GM18870 (cell line): Measurements from ENCODE around the gene UBE3C.
"Not testable (repeated sequence)": the region's sequence is repeated elsewhere in the genome, so short reads cannot be mapped to it uniquely, and the experiment has no call there.

Source experiments
- ATAC-seq: cut with Tn5 transposase; IDR thresholded peaks from one replicate; pipeline ENCODE4 v1.9.1; 2021; ENCODE audit warnings: moderate library complexity; ENCODE audit not compliant: unreplicated experiment

UBE3C gene

GRCh38 chr7:157138424-157139110, at the start of gene UBE3C:
UBE3C (plus strand) TSS chr7:157138926; CDS start chr7:157139273, 347 bp downstream.
- ATAC-seq, result peak; percentile 56

DNA sequence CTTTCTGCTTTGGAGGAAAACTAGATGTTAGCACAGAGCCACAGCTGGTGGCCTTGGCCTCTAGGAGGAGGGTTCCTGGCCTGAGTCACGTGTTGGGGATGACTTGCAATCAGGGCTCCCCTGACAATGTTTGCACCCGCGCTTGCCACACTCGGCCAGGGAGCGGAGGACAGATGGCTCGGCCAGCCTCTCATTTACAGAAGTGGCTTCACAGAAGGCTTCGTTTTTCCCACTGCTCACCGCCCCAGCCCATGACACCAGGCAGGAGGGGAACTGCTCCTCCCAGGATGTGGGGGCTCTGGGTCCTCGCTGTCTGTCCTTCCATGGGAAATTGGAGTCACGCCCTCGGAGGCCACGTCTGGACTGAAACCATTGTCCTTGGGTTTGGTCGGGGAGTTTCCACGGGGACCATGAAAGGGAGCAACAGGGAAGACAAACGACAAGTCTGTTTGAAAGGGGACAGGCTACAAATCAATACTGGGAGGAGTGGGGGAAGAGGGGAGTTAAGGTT, 49.6 kb upstream of the UBE3C start:
- ATAC-seq, result no peak

DNA sequence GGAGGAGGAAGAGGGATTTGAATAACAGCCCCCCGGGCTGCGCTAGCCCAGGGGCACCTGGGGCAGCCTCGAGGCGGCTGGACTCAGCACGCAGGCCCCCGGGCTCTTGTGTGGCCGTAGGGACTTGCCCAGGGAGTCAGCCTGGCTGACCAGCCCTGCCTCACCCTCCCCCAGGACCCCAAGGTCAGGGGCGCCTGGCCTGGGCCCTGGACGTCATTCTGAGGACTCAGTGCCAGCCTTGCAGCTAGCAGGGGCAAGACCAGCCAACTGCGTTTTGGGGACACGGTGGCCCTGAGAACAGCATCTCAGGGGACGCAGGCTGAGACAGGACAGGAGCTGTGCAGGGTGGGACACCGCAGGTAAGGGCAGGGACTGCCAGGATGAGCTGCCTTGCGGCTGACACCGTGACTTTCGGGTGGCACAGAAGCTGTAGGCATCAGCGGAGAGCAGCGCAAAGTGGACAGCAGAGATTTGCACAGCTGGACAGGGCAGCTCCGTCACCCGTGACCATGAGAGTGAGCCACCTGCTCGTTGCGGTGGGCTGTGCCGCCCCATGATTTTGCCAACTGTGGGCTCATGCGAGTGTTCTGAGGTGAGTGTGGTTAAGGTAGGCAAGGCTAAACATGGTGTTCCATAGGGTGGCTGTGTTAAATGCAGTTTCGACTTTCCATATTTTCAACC, 48.1 kb upstream of the UBE3C start:
- no peak for ATAC-seq

DNA sequence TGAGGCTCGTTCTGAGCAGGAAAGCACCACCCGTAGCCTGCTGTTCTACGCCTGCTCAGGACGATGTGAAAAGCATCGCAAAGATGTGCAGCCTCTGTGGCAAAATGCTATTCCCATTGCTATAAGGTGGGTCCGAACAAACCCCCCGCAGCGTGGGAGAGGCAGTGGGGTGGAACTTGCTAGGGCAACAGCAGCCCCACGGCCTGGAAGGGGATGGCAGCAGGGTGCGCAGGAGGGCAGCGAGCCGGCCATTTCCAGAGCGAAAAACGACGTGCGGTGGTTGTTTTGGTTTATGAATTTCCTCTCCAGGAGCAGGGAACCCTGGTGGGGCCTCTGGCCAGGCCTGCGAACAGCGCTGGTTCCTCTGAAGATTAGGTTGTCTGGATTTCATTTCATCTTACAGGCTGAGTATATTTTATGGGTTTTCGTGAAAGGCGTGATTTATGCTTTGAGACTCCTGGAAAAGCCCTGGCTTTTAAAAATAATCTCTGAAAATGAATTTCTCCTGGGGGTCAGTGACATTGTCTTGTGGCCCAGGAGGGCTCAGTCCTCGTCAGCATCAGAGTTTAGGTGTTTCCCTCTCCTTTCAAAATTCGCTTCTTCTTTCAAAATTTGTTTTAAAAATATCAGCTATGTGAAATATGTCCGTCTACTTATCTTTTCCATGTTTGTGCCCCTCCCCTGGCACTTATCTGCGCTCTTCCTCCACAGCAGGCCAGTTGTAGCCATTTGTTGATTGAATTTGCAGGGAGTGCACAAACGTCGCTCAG, 42.3 kb upstream of the UBE3C start:
- ATAC-seq, result no peak

DNA sequence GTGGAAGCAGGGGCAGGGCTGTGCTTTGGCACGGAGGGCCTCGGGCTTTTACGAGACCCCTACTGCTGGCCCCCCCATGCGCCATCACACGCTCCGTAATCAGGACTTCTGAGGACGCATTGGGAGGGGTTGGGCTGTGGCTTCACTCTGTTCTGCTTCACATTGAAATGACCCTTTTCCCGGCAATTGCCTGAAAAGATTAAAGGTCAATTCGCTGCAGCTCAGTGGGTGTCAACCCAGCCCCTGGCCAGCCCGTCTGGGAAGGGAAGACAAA, 41.7 kb upstream of the UBE3C start:
- no peak for ATAC-seq

GRCh38 chr7:157097569-157097968, 41.2 kb upstream of the UBE3C start:
- no peak for ATAC-seq

DNA sequence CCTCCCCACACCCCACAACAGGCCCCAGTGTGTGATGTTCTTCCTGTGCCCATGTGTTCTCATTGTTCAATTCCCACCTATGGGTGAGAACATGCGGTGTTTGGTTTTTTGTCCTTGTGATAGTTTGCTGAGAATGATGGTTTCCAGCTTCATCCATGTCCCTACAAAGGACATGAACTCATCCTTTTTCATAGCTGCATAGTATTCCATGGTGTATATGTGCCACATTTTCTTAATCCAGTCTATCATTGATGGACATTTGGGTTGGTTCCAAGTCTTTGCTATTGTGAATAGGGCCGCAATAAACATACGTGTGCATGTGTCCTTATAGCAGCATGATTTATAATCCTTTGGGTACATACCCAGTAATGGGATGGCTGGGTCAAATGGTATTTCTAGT, 38.7 kb upstream of the UBE3C start:
- ATAC-seq, result not testable (repeated sequence)

DNA sequence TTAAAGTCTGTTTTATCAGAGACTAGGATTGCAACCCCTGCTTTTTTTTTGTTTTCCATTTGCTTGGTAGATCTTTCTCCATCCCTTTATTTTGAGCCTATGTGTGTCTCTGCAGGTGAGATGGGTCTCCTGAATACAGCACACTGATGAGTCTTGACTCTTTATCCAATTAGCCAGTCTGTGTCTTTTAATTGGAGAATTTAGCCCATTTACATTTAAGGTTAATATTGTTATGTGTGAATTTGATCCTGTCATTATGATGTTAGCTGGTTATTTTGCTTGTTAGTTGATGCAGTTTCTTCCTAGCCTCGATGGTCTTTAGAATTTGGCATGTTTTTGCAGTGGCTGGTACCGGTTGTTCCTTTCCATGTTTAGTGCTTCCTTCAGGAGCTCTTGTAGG, 35.1 kb upstream of the UBE3C start:
- not testable (repeated sequence) for ATAC-seq

DNA sequence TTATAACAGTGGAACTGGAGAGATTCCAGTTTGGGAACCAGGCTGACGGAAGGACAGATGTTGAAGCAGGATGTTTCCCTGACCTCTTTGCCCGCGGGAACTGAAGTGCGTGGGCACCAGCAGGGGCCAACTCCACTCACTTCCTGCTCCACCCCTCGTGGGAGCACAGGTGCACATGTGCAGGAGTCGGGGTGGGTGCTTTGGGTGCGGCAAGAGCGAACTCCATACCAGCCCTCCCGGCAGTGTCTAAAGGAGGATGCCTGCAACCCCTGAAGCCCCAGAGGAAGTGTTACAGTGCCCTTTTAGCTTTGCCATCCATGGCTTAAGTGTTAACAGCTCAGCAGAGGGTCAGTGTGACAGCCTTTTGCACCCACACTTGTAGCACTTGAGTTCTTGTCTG, 27.4 kb upstream of the UBE3C start:
- ATAC-seq, result no peak

- ATAC-seq, result no peak
These were observed 26.0 kb upstream of the UBE3C start for GRCh38 chr7:157112706-157113105.

GRCh38 chr7:157113607-157114006, 25.1 kb upstream of the UBE3C start:
- no peak for ATAC-seq

GRCh38 chr7:157116762-157117161, 22.0 kb upstream of the UBE3C start:
- ATAC-seq, result no peak

- no peak for ATAC-seq
These were observed 20.9 kb upstream of the UBE3C start for GRCh38 chr7:157117796-157118195.

DNA sequence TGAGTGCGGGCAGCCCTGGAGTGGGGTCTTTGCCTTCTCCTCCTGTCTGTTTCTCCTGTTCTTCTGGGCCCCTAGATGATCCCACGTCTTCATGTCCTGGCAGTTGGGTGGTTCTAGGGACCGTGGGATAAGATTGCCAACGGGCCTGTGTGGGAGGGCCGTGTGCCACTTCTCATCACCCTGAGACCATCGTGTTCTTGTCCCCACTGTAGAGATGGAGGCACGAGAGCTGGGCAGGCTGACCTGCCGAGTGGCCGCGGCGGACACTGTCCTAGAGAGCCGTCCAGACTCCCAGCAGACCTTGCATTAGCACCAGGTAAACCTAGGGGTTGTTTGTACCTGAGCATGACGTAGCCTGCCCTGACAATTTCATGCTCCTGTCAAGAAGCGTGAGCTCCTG, 18.5 kb upstream of the UBE3C start:
- no peak for ATAC-seq

DNA sequence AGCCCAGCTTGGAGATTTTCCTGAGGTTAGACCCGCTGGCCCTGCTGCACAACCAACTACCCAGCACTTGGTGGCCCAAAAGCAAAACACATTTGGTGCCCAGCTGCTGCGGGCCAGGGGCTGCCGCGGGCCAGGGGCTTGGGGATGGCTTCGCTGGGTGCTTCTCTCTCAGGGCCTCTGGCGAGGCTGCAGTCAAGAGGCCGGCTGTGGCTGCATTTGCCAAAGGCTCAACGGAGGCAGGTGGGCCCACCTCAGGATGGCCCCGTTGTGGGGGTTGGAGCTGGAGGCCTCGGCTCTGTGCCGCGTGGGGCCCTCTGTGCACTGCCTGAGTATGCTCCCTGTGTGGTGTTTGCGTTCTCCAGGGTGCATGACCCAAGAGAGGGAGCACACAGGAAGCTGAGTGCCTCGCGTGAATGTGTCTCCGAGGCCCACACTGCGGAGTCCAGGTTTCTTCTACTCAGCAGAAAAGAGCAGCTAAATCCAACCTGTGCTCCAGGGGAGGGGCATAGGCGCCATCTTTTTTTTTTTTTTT, 17.5 kb upstream of the UBE3C start:
- ATAC-seq, result no peak

DNA sequence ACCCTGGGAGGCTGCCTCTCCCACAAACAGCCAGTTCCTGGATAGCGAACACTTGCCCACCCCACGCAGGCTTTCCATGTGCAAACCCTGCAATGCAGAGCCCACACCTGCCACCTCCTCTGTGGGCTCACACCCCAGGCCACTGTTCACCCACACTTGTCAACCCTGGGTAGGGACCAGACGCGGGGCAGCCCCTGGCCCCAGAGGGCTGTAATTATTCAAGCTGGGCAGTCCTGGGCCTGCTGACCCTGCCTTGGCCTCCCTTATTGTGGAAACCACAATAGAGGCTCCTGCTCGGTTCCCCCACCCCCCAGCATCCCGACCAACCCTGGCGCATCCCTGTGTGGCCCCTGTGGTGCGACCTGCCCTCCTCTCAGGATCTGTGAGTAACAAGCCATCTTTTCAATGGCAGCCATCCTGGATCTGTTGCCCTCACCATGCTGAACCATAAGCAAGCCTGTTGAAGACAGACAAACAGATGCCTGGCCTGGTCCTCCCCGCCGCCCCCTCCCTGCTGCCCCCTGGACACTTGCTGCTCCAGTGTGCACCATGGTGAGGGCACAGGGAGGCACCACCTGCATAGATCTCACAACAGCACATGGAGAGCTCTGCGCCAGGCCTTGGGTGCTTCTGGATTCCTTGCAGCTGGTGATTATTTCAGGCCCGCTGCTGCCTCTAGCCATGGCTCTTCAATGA, 15.8 kb upstream of the UBE3C start:
- ATAC-seq, result no peak

GRCh38 chr7:157124690-157125089, 14.0 kb upstream of the UBE3C start:
- no peak for ATAC-seq

DNA sequence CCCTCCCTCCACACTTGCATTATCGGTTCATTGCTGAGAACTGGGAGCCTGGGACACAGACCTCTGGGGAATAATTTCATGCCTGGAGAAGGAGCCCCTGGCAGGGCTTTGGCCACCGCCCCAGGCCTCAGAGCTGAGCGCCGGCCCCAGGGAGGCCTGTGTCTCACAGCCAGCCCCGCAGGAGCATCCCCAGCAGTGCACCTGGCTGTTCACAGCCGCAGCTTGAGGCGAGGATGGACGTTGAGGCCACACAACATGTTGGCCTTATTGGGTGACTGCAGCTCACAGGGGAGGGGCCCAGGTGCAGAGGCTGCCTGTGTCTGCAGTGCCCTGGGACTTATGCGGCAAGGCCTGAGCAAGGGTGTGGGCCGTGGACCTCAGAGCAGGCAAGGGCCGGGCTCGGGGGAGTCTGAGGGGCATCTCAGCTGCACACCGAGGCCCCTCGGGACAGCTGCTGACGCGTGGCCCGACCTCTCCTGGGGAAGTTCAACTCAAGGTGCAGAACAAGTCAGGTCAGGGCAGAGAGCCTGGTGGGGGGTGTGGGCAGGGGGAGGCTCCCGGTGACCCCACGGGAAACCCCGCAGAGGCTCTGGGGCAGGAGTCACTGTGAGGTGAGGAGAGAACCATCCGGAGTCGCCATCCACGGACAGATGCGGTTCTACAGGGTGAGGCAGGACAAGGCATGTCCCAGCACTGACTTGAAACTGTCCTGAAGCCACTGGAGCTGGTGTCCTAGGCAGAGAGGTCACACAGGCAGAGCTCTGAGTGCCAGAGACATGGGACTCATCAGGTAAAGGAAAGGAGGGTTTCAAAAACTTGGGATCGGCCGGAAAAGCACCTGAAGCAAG, 13.1 kb upstream of the UBE3C start:
- ATAC-seq, result no peak

- ATAC-seq, result no peak
These were observed 11.8 kb upstream of the UBE3C start for GRCh38 chr7:157126921-157127320.

- no peak for ATAC-seq
These were observed 9.5 kb upstream of the UBE3C start for GRCh38 chr7:157129200-157129599.
